ENCODE measurements around the gene POLD2.

Gene POLD2

DNA sequence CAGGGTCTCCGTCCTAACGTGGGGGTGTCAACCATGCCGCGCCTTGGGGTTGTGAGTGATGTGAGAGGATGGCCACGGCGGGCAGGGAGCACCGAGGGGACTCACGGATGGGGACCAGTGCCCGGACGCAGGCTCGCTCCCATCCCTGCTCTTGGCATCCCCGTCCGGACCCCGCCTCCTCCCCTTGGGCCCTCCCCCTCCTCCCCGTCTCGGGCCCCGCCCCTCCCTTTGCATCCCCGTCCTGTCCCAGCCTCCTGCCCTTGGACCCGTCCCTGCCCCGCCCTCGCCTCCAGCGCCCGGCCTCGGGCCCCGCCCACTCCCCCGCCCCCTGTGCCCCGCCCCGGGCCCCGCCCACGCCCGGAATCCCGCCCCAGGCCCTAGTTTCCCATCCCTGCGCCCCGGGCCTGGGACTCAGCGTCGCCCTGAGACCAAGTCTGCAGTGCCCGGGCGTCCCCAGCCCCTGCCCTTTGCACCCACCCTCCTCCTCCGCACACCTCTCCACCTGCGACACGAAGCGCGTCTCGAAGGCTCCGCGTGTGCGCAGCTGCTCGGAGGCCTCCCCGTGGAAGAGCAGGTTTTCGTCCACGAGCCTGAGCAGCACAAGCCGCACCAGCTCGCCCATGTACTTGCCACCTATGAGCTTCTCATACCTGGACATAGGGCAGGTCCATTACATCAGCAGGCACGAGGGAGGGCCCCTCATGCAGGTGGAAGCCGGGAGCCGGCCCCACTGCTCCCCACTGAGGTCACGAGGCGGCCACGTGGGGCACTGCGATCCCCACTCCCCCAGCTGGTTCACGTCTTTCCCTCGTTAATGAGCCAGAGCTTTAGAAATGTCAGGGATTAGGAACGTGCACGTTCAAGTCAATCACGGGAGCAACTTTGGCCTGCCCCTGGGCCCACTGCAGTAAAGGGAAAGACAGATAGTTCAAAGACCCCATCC, 22.9 kb upstream of the POLD2 start:
- peak; percentile 43 for DNase-seq (ENCODE audit: low read depth)
- TF ChIP-seq CTCF (IDR thresholded peaks at IDR 0.05; ENCODE audit: insufficient read depth, low read depth, low read length, missing control alignments) = no peak
- no peak overlapping the region for H3K4me3 ChIP-seq (ENCODE audit: low read depth, low read length)

DNA sequence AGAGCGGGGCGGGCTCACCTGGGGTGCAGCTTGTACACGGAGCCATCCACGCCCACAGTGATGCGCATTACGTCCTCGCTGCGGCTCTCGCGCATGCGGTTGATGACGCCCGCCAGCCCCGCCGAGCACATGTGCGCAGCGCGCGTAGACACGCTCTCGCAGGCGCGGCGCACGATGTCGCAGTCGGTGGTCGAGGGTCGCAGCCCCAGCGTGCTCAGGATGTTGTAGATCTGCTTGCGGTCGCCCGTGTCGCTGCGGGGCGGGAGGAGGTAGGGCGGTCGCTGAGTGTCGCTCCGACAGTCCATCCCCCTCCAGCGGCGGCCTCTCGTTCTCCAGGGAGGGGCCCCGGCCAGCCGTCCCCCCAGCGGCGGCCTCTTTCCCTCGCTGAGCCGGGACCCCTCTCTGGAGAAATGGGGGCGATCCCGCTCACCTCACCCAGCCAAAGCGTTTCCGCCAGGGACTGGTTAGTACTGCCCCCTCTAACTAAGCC, 22.2 kb upstream of the POLD2 start:
- no peak overlapping the region for H3K4me3 ChIP-seq (ENCODE audit: low read depth, low read length)
- no peak for TF ChIP-seq CTCF (IDR thresholded peaks at IDR 0.05; ENCODE audit: insufficient read depth, low read depth, low read length, missing control alignments)
- no peak for DNase-seq (ENCODE audit: low read depth)

- no peak overlapping the region for H3K4me3 ChIP-seq (ENCODE audit: low read depth, low read length)
- no peak for TF ChIP-seq CTCF (IDR thresholded peaks at IDR 0.05; ENCODE audit: insufficient read depth, low read depth, low read length, missing control alignments)
- no peak for DNase-seq (ENCODE audit: low read depth)
Measured at GRCh38 chr7:44144968-44145478, 21.7 kb upstream of the POLD2 start.

DNA sequence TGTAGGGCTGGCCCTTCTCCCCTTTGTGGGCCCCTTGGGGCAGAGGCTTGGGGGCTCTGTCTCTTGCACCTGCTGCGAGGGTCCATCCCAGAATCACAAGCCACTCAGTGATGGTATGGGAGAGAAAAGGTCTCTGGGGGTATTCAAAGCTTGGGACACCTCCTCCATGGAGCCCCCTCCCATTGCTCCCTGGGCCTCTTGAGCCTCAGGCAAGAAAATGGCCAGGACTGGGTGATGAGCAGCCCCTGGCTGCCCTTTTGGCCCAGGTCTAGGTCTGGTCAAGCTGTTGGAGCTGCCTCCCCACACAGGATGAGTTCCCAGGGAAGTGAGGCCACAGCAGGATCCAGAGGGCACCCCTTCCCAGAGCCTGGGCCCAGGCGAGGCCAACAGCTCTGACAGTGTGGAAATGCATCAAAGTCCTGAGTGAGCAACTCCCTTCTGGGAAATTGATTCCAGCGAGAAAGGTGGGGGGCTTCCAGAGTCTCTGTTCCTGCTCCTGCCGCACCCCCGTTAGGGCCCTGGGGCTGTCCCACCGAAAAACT, 21.1 kb upstream of the POLD2 start:
- no peak for TF ChIP-seq CTCF (IDR thresholded peaks at IDR 0.05; ENCODE audit: insufficient read depth, low read depth, low read length, missing control alignments)
- no peak overlapping the region for H3K4me3 ChIP-seq (ENCODE audit: low read depth, low read length)
- DNase-seq (ENCODE audit: low read depth) = no peak

GRCh38 chr7:44143646-44144250, 20.4 kb upstream of the POLD2 start:
- H3K4me3 ChIP-seq (ENCODE audit: low read depth, low read length) = no peak overlapping the region
- no peak for DNase-seq (ENCODE audit: low read depth)
- TF ChIP-seq CTCF (IDR thresholded peaks at IDR 0.05; ENCODE audit: insufficient read depth, low read depth, low read length, missing control alignments) = no peak

GRCh38 chr7:44142028-44142427, 18.7 kb upstream of the POLD2 start:
- no peak for TF ChIP-seq CTCF (IDR thresholded peaks at IDR 0.05; ENCODE audit: insufficient read depth, low read depth, low read length, missing control alignments)
- no peak overlapping the region for H3K4me3 ChIP-seq (ENCODE audit: low read depth, low read length)
- no peak for DNase-seq (ENCODE audit: low read depth)
